ENCODE measurements around the gene PTPRG.

- TF ChIP-seq CTCF (IDR thresholded peaks at IDR 0.05) (no peak), POLR2A (IDR thresholded peaks at IDR 0.05) (no peak)
These were observed 62.9 kb downstream of the PTPRG start for GRCh38 chr3:61624300-61624699.
